Superior temporal gyrus (tissue), 1 donor: ENCODE results near the gene TRIM54.
"Not testable (repeated sequence)": the region's sequence is repeated elsewhere in the genome, so short reads cannot be mapped to it uniquely, and the experiment has no call there.

ENCODE experiments used
- DNase-seq: peaks from one replicate; pipeline ENCODE4 v3.0.0-alpha.2; 2016; ENCODE audit errors: extremely low spot score

The TRIM54 gene

DNA sequence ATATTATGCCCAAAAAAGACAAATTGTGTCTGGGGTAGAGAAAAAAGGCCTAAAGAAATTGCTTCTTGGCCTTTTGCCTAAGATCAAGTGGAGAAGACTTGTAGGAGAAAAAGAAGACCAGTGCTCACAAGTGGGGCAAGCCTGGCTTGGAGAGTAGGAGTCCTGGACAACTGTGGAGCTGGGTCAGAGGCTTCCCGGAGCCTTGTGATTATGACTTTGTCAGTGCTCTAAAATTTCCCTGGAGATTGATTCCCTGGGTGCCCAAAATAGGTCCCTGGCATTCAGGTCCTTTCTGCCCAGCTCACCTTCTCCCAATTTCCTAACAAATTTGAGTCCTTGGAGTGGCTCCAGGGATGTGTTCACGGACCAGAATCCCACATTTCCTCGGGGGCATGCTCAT lies 787 bp upstream of the TRIM54 start:
- no peak for DNase-seq

DNA sequence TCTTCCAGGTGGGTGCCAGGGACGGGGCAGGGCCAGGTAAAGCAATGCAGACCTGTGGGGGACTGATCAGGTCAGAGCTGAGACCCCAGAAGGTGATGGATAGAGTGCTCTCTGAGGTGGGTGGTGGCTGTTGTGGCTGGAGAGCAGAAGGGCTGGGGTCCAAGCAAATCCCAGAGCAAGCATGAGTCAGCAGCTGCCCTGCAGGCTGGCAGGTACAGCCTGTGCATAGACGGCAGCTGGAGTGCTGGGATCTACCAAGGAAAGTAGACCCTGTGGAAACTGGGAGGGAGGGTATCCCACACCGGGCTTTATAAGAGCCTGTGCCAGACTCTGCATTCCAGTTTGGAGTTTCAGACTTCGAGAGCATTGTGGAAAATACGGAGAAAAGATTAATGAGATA lies 663 bp downstream of the TRIM54 start:
- DNase-seq, result no peak

DNA sequence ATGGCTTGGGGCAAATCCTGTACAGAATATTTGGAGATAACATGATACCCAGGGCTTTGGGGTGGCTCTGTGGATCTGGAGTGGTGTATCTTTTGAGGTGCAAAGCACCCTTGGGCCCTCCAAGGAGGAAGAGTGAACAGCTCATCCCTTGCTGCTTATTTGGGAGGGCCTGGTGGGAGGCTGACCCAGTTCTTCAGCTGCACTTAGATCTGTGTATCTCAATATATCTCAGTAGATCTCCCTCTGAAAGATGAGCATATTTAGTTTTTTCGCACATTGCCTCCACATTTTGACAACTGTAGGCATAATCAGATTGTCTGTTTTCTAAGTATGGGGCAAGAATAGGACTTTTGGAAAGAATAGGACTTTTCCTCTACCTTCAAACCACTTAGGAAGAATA lies 2.8 kb downstream of the TRIM54 start:
- DNase-seq, result peak; percentile 59

DNA sequence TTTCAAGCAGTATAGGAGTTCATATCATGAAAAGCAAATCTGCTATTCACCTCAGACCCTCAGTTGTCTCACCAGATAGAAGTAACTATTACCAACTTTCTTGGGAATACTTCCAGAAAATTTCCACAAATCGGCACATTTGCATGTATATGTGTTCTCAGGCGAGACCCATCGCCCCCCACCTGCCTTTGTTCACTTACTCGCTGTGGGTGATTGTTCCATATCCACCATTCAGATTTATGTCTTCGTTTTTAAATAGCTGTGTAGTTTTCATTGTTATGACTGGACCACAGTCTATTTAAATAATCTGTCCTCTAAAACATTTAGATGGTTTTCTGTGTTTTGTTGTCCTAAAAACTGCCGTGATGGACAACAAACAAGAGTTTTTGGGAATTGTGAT lies 3.3 kb downstream of the TRIM54 start:
- DNase-seq, result no peak

DNA sequence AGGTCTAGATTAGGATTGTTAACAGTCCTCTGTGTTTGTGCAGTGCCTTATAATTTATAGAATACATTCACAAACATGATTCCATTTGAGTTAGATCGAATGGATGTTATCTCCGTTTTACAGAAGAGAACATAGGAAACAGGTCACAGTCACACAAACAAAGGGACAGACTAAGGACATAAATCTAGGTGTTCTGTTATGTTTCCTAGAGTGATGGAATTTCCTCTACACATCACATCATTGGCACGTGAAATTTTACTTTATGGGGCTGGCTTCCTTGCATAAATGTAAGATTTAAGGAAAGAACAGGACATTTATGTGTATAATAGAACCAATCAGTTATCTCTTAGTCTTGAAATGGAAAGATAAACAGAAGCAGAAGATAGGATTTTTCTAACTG lies 6.4 kb downstream of the TRIM54 start:
- no peak for DNase-seq

DNA sequence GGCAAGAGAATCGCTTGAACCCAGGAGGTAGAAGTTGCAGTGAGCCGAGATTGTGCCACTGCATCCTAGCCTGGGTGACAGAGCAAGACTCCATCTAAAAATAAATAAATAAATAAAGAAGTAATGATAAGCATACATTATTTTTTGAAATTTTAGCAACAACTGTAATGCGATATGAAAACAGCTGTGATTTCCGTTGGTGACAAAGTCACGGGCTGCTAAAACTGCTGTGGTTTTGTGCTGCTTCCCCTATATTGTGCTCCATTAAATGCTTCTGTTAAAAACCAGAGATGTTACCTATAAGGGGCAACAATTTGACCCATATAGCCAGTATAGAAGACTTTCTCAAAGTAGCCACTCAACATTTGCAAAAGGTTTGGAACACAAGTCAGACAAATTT lies 8.3 kb downstream of the TRIM54 start:
- DNase-seq, result no peak

DNA sequence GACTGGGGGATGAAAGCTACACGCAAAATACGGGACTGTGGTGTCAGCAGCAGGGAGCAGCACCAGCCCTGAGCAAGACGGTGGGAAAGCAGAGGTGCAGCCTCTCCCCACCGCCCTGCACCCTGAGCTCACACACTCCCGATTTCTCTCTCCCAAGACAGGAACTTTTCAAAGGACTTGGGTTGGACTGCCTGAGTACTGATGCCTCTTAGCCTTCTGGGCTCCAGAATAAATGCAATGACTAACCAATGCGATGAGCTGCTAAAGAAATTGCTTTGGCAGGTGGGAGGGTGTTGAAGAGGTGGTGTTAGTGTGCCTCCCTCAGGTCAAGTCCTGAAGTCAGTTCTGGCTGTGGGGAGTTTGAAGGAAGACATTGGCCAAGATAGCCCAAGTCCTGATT lies 9.6 kb downstream of the TRIM54 start:
- DNase-seq, result no peak

DNA sequence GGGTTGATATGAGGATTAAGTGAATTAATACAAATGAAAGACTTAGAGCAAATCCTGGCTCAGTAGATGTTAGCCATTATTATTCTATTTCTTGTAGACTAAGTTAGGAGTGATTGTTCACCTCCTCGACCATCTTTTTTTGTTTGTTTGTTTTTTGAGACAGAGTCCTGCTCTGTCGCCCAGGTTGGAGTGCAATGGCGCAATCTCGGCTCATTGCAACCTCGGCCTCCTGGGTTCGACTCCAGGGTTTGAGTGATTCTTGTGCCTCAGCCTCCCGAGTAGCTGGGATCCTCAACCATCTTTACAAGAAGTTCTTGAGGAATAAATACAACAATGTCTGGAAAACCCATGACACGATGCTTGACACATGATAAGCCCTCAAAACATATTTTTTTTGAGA lies 12.7 kb downstream of the TRIM54 start:
- no peak for DNase-seq

DNA sequence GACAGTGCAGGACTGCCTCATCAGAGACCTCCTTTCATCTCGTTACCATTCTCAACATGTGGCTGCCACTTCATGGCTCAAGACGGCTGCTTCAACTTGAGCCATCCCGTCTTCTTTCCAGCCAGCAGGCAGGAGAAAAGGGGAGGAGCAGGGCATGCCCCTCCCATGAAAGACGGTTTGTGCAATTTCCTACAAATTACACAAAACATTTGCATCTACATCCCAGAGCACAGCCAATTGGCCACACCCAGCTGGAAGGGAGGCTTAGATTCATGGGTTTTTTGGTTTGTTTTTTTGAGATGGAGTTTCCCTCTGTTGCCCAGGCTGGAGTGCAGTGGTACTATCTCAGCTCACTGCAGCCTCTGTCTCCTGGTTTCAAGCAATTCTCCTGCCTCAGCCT lies 14.3 kb downstream of the TRIM54 start:
- no peak for DNase-seq

DNA sequence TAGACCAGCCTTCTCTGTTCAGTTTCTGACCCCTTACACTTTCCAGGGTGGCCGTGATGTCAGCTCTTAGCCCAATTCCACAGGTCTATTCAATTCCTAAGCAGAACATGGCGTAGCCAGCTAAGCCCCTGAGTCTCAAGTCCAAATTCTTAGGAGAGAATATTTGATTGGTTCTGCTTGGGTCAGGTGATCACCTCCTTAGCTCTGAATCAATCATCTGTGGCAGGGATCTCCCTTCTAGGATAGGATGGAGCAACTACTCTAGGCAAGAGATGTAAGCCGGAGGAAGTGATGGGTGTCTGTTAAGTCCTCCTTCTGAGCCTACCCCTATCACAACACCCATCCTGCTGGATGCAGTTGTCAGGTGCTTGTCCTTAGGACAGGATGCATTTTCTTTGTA lies 15.0 kb downstream of the TRIM54 start:
- DNase-seq, result no peak

DNA sequence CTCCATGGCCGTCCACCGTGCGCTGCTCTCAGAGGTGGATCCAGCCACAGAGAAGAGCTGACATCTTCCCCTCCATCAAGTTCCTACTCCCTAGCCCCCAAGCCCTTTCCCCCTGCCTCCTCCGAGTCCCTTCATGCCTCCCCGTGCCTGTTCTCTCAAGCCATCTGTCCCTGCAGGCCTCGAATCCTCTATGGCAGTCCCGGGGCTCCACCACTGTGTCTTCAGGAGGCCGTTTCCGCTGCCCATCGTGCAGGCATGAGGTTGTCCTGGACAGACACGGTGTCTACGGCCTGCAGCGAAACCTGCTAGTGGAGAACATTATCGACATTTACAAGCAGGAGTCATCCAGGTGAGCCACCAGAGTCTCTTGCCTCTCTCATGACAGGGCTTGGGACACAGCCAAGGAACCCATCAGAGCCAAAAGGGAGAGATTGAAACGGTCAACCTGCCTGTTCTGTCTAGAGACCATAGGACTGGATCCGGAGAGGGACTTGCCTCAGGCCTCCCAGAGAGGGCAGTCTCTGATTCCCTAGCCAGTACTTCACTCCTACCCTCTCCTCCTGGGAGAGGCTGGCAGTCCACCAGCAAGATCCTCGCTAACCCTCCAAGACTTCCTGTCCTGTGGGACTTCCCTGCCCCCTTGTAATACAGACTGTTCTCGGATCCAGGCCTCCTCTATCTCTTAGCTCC lies 16.3 kb downstream of the TRIM54 start:
- no peak for DNase-seq

DNA sequence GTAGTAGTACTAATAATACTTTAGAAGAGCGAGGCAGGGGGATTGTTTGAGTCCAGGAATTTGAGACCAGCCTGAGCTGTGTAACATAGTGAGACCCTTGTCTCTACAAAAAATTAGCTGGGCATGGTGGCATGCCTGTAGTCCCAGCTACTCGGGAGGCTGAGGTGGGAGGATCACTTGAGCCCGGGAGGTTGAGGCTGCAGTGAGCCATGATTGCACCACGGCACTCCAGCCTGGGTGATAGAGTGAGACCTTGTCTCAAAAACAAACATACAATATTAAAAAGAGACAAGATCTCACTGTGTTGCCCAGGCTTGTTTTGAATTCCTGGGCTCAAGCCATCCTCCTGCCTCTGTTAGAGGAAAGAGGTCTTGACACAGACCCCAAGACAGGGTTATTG lies 18.4 kb downstream of the TRIM54 start:
- not testable (repeated sequence) for DNase-seq

DNA sequence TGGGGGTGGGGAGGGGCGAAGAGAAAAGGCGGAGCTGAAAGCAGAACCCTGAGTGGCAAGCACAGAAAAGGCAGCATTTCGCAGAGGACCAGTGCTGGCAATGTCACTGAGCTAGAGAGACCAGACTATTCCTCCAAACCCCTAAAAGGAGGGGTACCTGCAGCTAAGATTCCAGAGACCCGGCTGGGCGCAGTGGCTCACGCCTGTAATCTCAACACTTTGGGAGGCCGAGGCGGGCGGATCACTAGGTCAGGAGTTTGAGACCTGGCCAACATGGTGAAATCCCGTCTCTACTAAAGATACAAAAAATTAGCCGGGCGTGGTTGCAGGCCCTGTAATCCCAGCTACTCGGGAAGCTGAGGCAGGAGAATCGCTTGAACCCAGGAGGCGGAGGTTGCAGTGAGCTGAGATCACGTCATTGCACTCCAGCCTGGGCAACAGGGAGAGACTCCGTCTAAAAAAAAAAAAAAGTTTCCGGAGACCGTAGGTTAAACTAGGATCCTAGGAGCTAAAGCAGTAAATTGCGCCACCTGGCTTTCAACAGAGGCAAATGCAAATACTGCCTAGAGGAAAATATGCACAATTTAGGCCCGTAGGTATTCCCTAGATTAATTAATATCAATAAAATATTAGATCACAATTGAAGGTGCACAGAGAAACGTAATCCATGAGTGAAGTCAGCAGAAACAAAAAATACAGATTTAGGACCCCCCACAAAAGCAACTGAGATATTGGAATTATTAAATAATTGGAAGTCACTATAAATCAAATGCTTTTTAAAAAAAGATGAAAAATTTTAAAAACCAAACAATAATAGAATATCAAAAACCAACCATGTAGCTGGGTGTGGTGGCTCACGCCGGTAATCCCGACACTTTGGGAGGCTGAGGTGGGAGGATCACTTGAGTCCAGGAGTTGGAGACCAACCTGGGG lies 21.1 kb downstream of the TRIM54 start:
- peak; percentile 80 for DNase-seq

DNA sequence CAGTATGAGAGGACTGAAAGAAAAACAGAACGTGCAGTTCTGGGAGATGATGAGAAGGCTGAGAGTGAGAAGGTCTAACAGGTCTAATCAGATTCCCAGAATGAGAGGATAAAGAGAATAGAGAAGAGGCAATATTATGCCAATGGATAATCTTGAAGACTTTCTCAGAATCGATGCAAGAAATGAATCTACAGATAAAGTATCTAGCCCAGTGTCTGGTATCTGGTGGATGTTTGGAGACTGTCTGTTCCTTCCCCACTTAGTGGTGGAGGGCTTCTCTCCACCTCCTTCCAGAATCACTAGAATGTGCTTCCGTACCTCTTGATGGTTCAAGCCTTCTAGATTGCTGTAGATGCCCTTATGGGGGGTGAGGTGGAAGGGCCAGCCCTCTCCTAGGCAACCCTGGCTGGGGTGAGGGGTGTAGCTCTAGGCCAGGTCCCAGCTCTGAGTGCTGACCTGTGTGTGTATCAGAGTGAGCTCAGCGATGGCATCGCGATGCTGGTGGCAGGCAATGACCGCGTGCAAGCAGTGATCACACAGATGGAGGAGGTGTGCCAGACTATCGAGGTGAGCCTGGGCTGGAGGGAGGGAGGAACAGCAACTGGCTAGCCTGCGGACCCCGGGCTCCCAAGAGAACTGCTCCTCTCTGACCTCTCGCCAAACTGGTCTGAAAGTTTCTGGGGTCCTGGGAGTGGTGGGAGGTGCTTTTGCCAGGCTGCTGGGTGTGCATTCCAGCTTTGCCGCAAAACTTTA lies 22.4 kb downstream of the TRIM54 start:
- DNase-seq, result no peak

DNA sequence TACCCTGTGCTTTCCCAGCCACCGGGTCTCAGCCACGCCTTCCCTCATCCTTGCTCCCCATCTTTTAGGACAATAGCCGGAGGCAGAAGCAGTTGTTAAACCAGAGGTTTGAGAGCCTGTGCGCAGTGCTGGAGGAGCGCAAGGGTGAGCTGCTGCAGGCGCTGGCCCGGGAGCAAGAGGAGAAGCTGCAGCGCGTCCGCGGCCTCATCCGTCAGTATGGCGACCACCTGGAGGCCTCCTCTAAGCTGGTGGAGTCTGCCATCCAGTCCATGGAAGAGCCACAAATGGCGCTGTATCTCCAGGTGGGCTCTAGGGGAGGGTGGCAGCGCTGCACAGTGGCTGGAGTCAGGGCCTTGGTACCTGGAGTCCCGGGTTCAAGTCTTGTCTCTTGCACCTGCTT lies 23.3 kb downstream of the TRIM54 start:
- DNase-seq, result no peak

DNA sequence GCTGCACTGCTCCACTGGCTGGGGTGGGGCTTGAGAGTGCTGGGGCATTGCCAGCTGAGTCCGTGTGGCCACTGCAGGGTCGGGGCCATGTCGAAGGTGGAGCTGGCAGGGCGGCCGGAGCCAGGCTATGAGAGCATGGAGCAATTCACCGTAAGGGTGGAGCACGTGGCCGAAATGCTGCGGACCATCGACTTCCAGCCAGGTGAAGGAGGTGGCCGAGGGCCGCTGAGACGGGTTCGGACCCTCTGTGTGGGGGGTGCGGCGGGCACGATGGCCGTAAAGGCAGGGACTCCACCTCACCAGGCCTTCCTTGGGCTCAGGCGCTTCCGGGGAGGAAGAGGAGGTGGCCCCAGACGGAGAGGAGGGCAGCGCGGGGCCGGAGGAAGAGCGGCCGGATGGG lies 23.9 kb downstream of the TRIM54 start:
- no peak for DNase-seq

DNA sequence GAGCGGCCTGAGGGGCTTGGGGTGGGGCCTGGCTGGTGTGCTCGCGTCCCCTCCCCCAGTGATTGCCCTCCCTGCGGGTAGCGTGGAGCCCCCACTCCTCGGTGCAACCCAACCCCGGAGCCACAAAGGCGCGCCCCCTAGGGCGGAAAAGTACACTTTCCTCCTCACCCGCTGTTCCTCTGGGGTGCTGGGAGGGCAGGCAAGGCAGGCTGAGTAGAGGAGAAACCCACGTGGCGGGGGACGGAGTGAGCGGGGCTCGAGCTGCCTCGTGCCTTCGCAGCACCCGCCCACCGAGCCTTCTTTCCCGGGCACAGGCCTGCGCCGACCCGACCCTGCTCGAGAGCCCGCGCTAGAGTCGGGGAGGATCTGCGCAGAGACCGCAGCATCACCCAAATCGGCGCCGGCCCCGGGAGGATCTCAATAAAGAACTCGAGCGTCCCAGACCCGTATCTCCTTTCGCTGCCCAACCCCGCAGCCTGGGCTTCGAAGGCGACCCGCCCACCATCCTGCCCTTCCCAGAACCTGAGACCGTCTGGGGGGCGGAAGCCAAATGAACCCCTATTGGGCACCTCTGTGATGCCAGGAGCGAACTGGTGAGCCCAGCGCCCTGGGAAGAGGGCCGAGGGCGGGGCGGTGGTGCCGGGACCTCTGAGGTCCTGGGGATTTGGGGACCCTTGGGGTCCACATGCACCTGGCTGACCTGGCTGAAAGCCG lies 24.5 kb downstream of the TRIM54 start:
- no peak for DNase-seq

DNA sequence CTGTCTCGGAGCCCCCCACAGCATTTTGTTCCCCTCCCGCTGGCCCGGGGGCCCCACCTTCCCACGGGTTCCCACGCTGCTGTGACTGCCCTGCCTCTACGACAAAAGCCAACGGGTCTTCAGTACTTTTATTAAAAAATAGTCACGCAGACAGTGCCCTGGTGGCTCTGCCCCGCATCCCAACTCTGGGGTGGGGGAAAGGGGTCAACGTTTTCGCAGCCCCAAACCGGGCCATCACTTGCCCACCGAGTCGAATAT lies 25.0 kb downstream of the TRIM54 start:
- DNase-seq, result no peak

DNA sequence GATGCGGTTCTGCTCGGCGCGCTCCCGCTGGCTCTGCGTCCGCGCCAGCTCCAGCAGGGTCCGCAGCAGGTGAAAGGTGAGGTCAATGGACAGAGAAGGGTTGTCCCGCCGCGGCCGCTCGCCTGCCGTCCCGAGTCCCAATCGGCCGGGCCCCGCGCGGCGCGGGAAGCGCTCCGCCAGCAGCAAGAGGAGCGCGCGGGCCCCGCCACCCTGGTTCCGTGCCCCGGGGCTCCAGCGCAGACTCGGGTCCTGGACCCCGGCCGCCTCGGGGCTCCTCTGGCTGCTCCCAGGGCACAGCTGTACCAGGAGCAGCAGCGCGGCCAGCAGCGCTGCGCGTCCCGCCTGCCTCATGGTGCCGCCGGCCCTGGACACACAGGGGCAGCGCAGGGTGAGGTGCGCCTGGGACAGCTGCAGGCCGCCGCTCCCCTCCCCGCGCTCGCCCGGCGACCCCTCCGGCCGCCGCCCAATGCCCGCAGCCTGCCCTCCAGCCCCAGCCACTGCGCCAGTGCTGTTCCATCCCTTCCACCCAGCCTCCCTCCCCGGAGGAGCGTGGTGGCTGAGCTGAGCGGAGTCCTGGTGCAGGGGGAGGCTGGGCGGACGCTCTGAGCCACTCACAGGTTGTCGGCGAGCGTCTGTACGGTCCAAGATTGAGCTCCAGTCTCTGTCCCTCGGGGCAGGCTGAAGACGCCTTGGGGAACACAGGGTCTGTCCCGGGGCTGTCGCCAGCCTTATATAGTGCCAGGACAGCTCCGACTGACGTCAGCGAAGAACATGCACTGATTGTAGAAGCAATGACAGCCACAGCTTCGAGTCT lies 25.5 kb downstream of the TRIM54 start:
- no peak for DNase-seq

DNA sequence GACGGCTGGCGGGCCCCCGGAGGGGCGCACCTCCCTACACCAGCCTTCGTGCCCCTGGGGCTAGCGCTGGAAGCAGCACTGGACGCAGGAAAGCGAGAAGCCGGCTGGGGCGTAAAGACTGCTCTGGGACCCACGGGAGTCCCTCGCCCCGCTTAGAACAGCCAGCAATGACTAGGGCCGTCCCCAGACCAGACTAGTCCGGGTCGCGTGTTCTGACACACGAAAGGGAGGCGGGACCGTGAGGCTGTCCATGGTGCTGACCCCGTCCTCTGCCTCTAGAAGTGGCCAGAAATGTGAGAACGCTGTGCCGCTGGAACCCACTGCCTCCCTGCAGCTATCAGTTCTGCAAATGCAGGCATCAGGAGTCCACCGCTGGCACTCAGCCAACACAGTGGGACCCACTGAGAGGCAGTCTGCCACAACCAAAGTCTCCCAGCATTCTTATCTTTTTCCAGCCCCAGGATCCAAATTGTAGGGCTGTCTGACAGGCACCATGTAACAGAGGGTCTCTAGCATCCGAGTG lies 26.2 kb downstream of the TRIM54 start, which contains the start of gene UCN:
Gene UCN, minus strand, starts transcription at position 87 of the 523 bp plus-strand sequence. CDS start 550 bp downstream, outside the sequence.
- DNase-seq, result no peak

DNA sequence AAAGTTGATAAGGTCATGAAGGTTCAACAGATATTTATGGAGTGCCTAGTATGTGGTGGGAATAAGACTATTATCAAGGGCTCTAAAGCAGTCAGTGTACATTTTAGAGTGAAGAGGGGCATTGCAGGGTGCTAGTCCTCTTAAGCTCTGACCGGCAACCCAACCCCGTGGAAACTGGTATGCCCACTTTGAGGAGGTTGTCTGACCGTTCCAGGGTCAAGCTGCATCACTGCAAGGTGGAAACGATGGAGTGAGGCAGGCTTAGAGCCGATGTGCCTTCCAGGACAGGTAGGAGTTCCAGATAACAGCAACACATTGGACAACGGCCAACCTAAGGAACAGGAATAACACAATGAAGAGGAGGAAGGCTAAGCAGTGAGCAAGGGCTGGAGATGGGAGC lies 27.4 kb downstream of the TRIM54 start:
- DNase-seq, result no peak
